ENCODE measurements around the gene SYS1.

- TF ChIP-seq CTCF (IDR thresholded peaks at IDR 0.05) (no peak), POLR2A (IDR thresholded peaks at IDR 0.05) (peak; percentile 52 to 92)
Observed at GRCh38 chr20:45415822-45416637, 53.1 kb downstream of the SYS1 start, which contains the start of gene PIGT.

All from heart left ventricle (tissue), 13 donors.